HepG2 (cell line): ENCODE results near the gene TUBB8. TPM values are rescaled to one million over a fixed set of nuclear protein-coding genes. Genes with fewer than 3 reads are reported as not detected.

Source experiments
- SALL1 ChIP-seq: sonication (generic); formaldehyde crosslinking; IDR thresholded peaks from 2 replicates; pipeline ENCODE4 v1.8.0; 2022; ENCODE audit warnings: mild to moderate bottlenecking, missing genetic modification reagents
- STAG1 ChIP-seq: sonication (generic); formaldehyde crosslinking; IDR thresholded peaks from 2 replicates; pipeline ENCODE4 v1.4.0; 2020; ENCODE audit warnings: missing genetic modification reagents
- polyA plus RNA-seq, 8 experiments: library from polyadenylated mRNA; depleted of rRNA in 3 of 8; stranded (reverse) in 7 of 8; unstranded in 1 of 8; fragments of >200 nt; fragmentation: Illumina TruSeq in 4 of 8; extraction: Trizol in 4 of 8; gene quantifications; 2 replicates each; pipeline versions ENCODE4 v1.2.1 to v1.2.3, GENCODE V29; 2011 to 2016; ENCODE audit warnings: low read depth in 4 of 8, missing spikeins in 1 of 8, mixed read lengths in 1 of 8; ENCODE audit not compliant: insufficient read depth in 1 of 8
- total RNA-seq, 5 experiments: library from RNA; depleted of rRNA; stranded (reverse); fragments of >200 nt; fragmentation: Illumina TruSeq; extraction: Trizol; gene quantifications; 2 replicates each; pipeline ENCODE4 v1.2.3, GENCODE V29; 2016; ENCODE audit warnings: low read depth in 1 of 5
- TF ChIP-seq, protein P1 (sequence below): sonication (generic); formaldehyde crosslinking; IDR thresholded peaks from 2 replicates; pipeline ENCODE4 v1.4.0; 2020; ENCODE audit warnings: missing genetic modification reagents
- TF ChIP-seq, protein P2 (sequence below): sonication (generic); formaldehyde crosslinking; IDR thresholded peaks from 2 replicates; pipeline ENCODE4 v1.8.0; 2022; ENCODE audit warnings: mild to moderate bottlenecking, missing genetic modification reagents, moderate library complexity
- TF ChIP-seq, protein P3 (sequence below): sonication (generic); formaldehyde crosslinking; IDR thresholded peaks from 2 replicates; pipeline ENCODE4 v1.4.0; 2020; ENCODE audit warnings: low read depth, mild to moderate bottlenecking, missing genetic modification reagents
- TF ChIP-seq, protein P4 (sequence below), 2 experiments: sonication (generic) in 1 of 2; formaldehyde crosslinking in 1 of 2; IDR thresholded peaks; 2 replicates each; pipeline versions ENCODE4 v1.4.0 to v1.6.1; 2018 to 2020; ENCODE audit warnings: missing genetic modification reagents in 2 of 2, borderline replicate concordance in 1 of 2, low read depth in 1 of 2, mild to moderate bottlenecking in 1 of 2, missing biosample characterization in 1 of 2

TUBB8 gene
- total and polyA plus RNA-seq, 2 of the 13 experiments (the other 11 are each of a cell fraction or from before 2014, with no cell fraction given): 0.31 to 0.50 TPM

DNA sequence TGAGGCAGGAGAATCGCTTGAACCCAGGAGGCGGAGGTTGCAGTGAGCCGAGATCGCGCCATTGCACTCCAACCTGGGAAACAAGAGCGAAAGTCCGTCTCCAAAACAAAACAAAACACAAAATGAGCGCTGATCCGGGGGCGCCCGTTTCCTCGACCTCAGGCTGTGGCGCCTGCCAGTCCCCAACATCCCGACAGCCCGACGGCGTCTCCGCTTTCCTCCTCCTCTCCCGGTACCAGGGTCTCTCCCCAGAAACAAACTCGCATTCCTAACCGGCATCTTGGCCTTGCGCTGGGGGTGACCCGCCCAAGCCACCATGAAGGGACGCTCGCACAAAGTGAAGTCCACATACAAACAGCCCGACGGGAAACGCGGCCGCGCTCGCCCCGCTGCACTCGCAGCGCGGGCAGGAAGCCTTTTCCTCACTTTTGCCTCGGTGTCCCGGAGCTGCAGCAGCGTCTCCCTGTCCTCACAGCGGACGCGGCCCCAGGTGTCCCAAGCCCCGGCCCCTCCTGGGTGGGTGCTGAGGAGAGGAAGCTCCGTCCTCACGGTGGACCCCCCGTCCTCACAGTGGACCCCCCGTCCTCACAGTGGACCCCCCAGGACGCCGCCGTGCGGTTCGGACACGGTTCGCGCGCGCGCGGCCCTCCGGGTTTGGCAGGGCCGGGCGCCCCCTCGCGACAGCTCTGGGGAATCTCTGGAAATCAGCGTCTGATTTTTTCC, 24.6 kb upstream of the TUBB8 start (continued):
- TF ChIP-seq, protein P1, sequence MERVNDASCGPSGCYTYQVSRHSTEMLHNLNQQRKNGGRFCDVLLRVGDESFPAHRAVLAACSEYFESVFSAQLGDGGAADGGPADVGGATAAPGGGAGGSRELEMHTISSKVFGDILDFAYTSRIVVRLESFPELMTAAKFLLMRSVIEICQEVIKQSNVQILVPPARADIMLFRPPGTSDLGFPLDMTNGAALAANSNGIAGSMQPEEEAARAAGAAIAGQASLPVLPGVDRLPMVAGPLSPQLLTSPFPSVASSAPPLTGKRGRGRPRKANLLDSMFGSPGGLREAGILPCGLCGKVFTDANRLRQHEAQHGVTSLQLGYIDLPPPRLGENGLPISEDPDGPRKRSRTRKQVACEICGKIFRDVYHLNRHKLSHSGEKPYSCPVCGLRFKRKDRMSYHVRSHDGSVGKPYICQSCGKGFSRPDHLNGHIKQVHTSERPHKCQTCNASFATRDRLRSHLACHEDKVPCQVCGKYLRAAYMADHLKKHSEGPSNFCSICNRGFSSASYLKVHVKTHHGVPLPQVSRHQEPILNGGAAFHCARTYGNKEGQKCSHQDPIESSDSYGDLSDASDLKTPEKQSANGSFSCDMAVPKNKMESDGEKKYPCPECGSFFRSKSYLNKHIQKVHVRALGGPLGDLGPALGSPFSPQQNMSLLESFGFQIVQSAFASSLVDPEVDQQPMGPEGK (CRISPR knock-in tag): peak; percentile 44; the same call in 1 of the 2 replicates
- TF ChIP-seq, protein P2, sequence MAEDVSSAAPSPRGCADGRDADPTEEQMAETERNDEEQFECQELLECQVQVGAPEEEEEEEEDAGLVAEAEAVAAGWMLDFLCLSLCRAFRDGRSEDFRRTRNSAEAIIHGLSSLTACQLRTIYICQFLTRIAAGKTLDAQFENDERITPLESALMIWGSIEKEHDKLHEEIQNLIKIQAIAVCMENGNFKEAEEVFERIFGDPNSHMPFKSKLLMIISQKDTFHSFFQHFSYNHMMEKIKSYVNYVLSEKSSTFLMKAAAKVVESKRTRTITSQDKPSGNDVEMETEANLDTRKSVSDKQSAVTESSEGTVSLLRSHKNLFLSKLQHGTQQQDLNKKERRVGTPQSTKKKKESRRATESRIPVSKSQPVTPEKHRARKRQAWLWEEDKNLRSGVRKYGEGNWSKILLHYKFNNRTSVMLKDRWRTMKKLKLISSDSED (CRISPR knock-in tag): peak; percentile 92
- TF ChIP-seq SALL1 (CRISPR knock-in tag) (0 out of 2 replicates have a peak, but pooled peaks have one; percentile 39), STAG1 (CRISPR knock-in tag) (peak; percentile 71)
- TF ChIP-seq, protein P3, sequence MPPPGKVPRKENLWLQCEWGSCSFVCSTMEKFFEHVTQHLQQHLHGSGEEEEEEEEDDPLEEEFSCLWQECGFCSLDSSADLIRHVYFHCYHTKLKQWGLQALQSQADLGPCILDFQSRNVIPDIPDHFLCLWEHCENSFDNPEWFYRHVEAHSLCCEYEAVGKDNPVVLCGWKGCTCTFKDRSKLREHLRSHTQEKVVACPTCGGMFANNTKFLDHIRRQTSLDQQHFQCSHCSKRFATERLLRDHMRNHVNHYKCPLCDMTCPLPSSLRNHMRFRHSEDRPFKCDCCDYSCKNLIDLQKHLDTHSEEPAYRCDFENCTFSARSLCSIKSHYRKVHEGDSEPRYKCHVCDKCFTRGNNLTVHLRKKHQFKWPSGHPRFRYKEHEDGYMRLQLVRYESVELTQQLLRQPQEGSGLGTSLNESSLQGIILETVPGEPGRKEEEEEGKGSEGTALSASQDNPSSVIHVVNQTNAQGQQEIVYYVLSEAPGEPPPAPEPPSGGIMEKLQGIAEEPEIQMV (CRISPR knock-in tag): 0 out of 2 replicates have a peak, but pooled peaks have one; percentile 58
- TF ChIP-seq, protein P4, sequence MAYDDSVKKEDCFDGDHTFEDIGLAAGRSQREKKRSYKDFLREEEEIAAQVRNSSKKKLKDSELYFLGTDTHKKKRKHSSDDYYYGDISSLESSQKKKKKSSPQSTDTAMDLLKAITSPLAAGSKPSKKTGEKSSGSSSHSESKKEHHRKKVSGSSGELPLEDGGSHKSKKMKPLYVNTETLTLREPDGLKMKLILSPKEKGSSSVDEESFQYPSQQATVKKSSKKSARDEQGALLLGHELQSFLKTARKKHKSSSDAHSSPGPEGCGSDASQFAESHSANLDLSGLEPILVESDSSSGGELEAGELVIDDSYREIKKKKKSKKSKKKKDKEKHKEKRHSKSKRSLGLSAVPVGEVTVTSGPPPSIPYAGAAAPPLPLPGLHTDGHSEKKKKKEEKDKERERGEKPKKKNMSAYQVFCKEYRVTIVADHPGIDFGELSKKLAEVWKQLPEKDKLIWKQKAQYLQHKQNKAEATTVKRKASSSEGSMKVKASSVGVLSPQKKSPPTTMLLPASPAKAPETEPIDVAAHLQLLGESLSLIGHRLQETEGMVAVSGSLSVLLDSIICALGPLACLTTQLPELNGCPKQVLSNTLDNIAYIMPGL (CRISPR knock-in tag; IDR thresholded peaks at IDR 0.05; ENCODE audit: borderline replicate concordance in 1 of 2, low read depth in 1 of 2): peak in 1 of 2 experiments; percentile 73; a peak in 2 of 4 replicates
